Prostate gland (tissue), 2 donors: ENCODE results near the gene TRRAP. TPM values are rescaled to one million over a fixed set of nuclear protein-coding genes. Genes with fewer than 3 reads are reported as not detected.
A peak's percentile ranks its signal among the peaks of the same experiment; 100 is the strongest.

Experiments used
- DNase-seq: peaks from one replicate; pipeline ENCODE4 v3.0.0-alpha.2; 2019; ENCODE audit warnings: low spot score
- H3K27ac ChIP-seq, 2 donors: fragments of 200-600 bp; sonication (generic); 2 replicates each; pipeline ENCODE4 v1.5.1; 2017 to 2019
- H3K27me3 ChIP-seq: fragments of 200-600 bp; sonication (generic); replicated peaks from 2 replicates; pipeline ENCODE4 v1.5.1; 2019; ENCODE audit not compliant: insufficient read depth
- H3K36me3 ChIP-seq, 2 donors: fragments of 200-600 bp; sonication (generic); 1 replicate in 1 of 2; 2 replicates in 1 of 2; pipeline versions ENCODE4 v1.5.1 to v1.8.1; 2017 to 2019
- H3K4me1 ChIP-seq: fragments of 200-600 bp; sonication (generic); replicated peaks from 2 replicates; pipeline ENCODE4 v1.5.1; 2019
- H3K4me3 ChIP-seq, 2 donors: fragments of 200-600 bp; sonication (generic); 2 replicates each; pipeline ENCODE4 v1.5.1; 2017 to 2019
- H3K9me3 ChIP-seq: fragments of 200-600 bp; sonication (generic); 2 replicates; pipeline ENCODE4 v1.5.1; 2017
- POLR2A ChIP-seq: fragments of 450-650 bp; IDR thresholded peaks from one replicate; pipeline ENCODE4 v1.6.1; 2016; ENCODE audit warnings: antibody characterized with exemption, mild to moderate bottlenecking
- POLR2AphosphoS5 ChIP-seq: sonication (generic); formaldehyde crosslinking; IDR thresholded peaks from one replicate; pipeline ENCODE4 v1.6.1; 2017; ENCODE audit warnings: antibody characterized with exemption
- WGBS: methylation state at CpG from one replicate; pipeline ENCODE4 v1.1.5; 2018; 5-methylcytosine and 5-hydroxymethylcytosine counted together
- intact Hi-C: fragments of 100-400 bp; cut with DNase I; formaldehyde crosslinking; loops from one replicate; pipeline ENCODE4 v1.14.2; 2022
- total RNA-seq, 2 donors: library from RNA; depleted of rRNA; stranded (reverse); fragments of >200 nt; gene quantifications; one replicate each; pipeline ENCODE4 v1.1.0, GENCODE V29; 2016
- TF ChIP-seq, protein P1 (sequence below), 4 experiments: fragments of 200-600 bp in 2 of 4; fragments of 450-650 bp in 2 of 4; sonication (generic) in 2 of 4; IDR thresholded peaks; 1 replicate in 3 of 4; 2 replicates in 1 of 4; pipeline ENCODE4 v1.5.1; 2016 to 2019; ENCODE audit warnings: antibody characterized with exemption in 4 of 4, mild to moderate bottlenecking in 2 of 4, moderate library complexity in 2 of 4

The TRRAP gene
- total RNA-seq, 2 donors from 2014 or later = 38.3 to 87.4 TPM

GRCh38 chr7:98990356-98990755, 112.0 kb downstream of the TRRAP start:
- Histone ChIP-seq H3K4me3 (no peak overlapping the region), H3K27ac (no peak overlapping the region), H3K27me3 (no peaks in the 10 kb centered on the region), H3K36me3 (peaks cover 17 to 19% of the 10 kb centered on the region in 2 donors), H3K4me1 (no peaks in the 10 kb centered on the region), H3K9me3 (no peaks in the 10 kb centered on the region)
- intact Hi-C loops = no loop called here
- WGBS = 90% methylated on average over 6 of the region's 6 CpGs
- DNase-seq = no peak
- TF ChIP-seq, protein P1, sequence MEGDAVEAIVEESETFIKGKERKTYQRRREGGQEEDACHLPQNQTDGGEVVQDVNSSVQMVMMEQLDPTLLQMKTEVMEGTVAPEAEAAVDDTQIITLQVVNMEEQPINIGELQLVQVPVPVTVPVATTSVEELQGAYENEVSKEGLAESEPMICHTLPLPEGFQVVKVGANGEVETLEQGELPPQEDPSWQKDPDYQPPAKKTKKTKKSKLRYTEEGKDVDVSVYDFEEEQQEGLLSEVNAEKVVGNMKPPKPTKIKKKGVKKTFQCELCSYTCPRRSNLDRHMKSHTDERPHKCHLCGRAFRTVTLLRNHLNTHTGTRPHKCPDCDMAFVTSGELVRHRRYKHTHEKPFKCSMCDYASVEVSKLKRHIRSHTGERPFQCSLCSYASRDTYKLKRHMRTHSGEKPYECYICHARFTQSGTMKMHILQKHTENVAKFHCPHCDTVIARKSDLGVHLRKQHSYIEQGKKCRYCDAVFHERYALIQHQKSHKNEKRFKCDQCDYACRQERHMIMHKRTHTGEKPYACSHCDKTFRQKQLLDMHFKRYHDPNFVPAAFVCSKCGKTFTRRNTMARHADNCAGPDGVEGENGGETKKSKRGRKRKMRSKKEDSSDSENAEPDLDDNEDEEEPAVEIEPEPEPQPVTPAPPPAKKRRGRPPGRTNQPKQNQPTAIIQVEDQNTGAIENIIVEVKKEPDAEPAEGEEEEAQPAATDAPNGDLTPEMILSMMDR (IDR thresholded peaks at IDR 0.05) = no peak
- TF ChIP-seq POLR2AphosphoS5 = no peak
- TF ChIP-seq POLR2A = no peak

GRCh38 chr7:98991141-98991540, 112.8 kb downstream of the TRRAP start:
- Histone ChIP-seq H3K36me3 (peaks cover 17 to 18% of the 10 kb centered on the region in 2 donors), H3K27ac (no peak overlapping the region), H3K9me3 (no peaks in the 10 kb centered on the region), H3K27me3 (no peaks in the 10 kb centered on the region), H3K4me1 (no peaks in the 10 kb centered on the region), H3K4me3 (no peak overlapping the region)
- intact Hi-C loops = no loop called here
- 89% methylated on average over 14 of the region's 14 CpGs for WGBS
- DNase-seq = no peak
- TF ChIP-seq POLR2A = no peak
- TF ChIP-seq, protein P1 (IDR thresholded peaks at IDR 0.05) = no peak
- TF ChIP-seq POLR2AphosphoS5 = no peak

DNA sequence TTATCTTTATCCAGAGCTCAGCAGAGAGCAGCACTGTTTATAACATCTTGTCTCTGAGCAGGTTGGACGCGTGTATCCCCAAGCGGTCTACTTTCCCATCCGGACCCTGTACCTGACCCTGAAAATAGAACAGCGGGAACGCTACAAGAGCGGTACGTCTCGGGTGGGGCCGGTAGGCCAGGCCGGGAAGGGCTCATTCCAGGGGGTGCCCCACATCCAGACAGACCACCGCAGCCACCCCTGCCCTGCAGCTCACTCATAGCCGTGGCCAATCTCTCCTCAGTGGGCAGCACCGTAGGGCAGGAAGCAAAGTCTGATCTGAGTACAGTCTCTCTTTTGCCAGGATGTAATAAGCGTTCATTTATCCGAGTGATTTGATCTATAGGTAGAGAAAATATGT, 113.7 kb downstream of the TRRAP start:
- 93% methylated on average over 16 of the region's 16 CpGs for WGBS
- H3K9me3 ChIP-seq = no peaks in the 10 kb centered on the region
- TF ChIP-seq, protein P1 (IDR thresholded peaks at IDR 0.05) = no peak
- no peak for TF ChIP-seq POLR2AphosphoS5
- TF ChIP-seq POLR2A = no peak
- no peak overlapping the region for H3K4me3 ChIP-seq
- H3K36me3 ChIP-seq = peaks cover 17 to 18% of the 10 kb centered on the region in 2 donors
- no peak for DNase-seq
- intact Hi-C loops = no loop called here
- H3K27ac ChIP-seq = no peak overlapping the region
- H3K4me1 ChIP-seq = no peaks in the 10 kb centered on the region
- no peaks in the 10 kb centered on the region for H3K27me3 ChIP-seq

- 91% methylated on average over 32 of the region's 32 CpGs for WGBS
- no peak overlapping the region for H3K4me3 ChIP-seq
- intact Hi-C loops = no loop called here
- TF ChIP-seq, protein P1 (IDR thresholded peaks at IDR 0.05) = no peak
- no peak for TF ChIP-seq POLR2A
- TF ChIP-seq POLR2AphosphoS5 = peak; percentile 53
- no peaks in the 10 kb centered on the region for H3K4me1 ChIP-seq
- H3K27ac ChIP-seq = peak overlapping the region in 1 of 2 donors; percentile 17
- H3K27me3 ChIP-seq = no peaks in the 10 kb centered on the region
- H3K9me3 ChIP-seq = no peaks in the 10 kb centered on the region
- DNase-seq = no peak
- H3K36me3 ChIP-seq = peaks cover 17 to 18% of the 10 kb centered on the region in 2 donors
These were observed 114.9 kb downstream of the TRRAP start for GRCh38 chr7:98993024-98993897.
